IMR-90 (cell line): ENCODE data around the gene TFAP2E.

Source experiments
- RFX5 ChIP-seq: IDR thresholded peaks from 2 replicates; pipeline ENCODE4 v1.8.0; 2012; ENCODE audit warnings: low read depth, mild to moderate bottlenecking, low read length, moderate library complexity
- TF ChIP-seq, protein P1 (sequence below): conservative IDR thresholded peaks from 2 replicates; pipeline ENCODE4 v1.5.1; 2012; ENCODE audit warnings: mild to moderate bottlenecking, low read depth, low read length, improper control_type of control experiment

DNA sequence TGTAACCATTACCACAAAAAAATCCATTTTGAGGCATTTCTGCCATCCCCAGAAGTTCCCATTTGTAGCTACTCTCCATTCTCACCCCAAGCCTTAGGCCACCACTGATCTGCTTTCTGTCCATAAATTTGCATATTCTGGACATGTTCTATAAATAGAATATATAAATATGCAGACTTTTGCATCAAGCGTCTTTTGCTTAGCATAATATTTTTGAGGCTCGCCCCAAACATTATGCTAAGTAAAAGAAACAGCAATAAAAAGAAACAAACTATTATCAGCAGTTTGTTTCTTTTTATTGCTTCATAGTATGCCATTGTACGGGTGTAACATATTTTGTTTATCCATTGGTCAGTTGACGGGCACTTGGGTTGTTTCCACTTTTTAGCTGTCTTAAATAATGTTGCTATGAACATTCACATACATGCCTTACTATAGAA lies 7.9 kb downstream of the TFAP2E start:
- TF ChIP-seq, protein P1, sequence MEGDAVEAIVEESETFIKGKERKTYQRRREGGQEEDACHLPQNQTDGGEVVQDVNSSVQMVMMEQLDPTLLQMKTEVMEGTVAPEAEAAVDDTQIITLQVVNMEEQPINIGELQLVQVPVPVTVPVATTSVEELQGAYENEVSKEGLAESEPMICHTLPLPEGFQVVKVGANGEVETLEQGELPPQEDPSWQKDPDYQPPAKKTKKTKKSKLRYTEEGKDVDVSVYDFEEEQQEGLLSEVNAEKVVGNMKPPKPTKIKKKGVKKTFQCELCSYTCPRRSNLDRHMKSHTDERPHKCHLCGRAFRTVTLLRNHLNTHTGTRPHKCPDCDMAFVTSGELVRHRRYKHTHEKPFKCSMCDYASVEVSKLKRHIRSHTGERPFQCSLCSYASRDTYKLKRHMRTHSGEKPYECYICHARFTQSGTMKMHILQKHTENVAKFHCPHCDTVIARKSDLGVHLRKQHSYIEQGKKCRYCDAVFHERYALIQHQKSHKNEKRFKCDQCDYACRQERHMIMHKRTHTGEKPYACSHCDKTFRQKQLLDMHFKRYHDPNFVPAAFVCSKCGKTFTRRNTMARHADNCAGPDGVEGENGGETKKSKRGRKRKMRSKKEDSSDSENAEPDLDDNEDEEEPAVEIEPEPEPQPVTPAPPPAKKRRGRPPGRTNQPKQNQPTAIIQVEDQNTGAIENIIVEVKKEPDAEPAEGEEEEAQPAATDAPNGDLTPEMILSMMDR = no peak
- TF ChIP-seq RFX5 = no peak
